Chondrocyte (in vitro differentiated cells): ENCODE measurements around the gene CNTNAP5. TPM values are rescaled to one million over a fixed set of nuclear protein-coding genes. Genes with fewer than 3 reads are reported as not detected.

Experiments
- DNase-seq: peaks from one replicate; pipeline ENCODE4 v3.0.0; 2021; ENCODE audit warnings: mixed read lengths, low spot score
- H3K27ac Mint-ChIP-seq: one replicate; pipeline ENCODE4 v1.8.0; 2021; ENCODE audit warnings: mild to moderate bottlenecking, moderate library complexity, mixed read lengths; ENCODE audit not compliant: unreplicated experiment
- H3K27me3 Mint-ChIP-seq: 2 replicates; pipeline ENCODE4 v1.8.0; 2021; ENCODE audit warnings: low read depth, mixed read lengths
- H3K36me3 Mint-ChIP-seq: 2 replicates; pipeline ENCODE4 v1.8.0; 2021; ENCODE audit warnings: low read depth, mixed read lengths
- H3K4me1 Mint-ChIP-seq: 2 replicates; pipeline ENCODE4 v1.8.0; 2021; ENCODE audit warnings: low read depth, mild to moderate bottlenecking, mixed read lengths
- H3K4me3 Mint-ChIP-seq: one replicate; pipeline ENCODE4 v1.8.0; 2021; ENCODE audit warnings: mild to moderate bottlenecking, moderate library complexity, mixed read lengths; ENCODE audit not compliant: unreplicated experiment
- H3K9me3 Mint-ChIP-seq: 2 replicates; pipeline ENCODE4 v1.8.0; 2021; ENCODE audit warnings: low read depth, mixed read lengths
- CTCF ChIP-seq: fragments of 200-600 bp; sonication (generic); IDR thresholded peaks from 2 replicates; pipeline ENCODE4 v1.5.0; 2021; ENCODE audit warnings: antibody characterized with exemption, mild to moderate bottlenecking, moderate library complexity
- total RNA-seq: library from RNA; stranded (reverse); gene quantifications from 3 replicates; pipeline ENCODE4 v1.2.1, GENCODE V29; 2021

CNTNAP5 gene
- total RNA-seq, 1 donor from 2014 or later = not detected

GRCh38 chr2:124923097-124923496, 898.0 kb downstream of the CNTNAP5 start:
- no peaks in the 10 kb centered on the region for H3K36me3 Mint-ChIP-seq
- H3K27me3 Mint-ChIP-seq = no peaks in the 10 kb centered on the region
- no peak overlapping the region for H3K27ac Mint-ChIP-seq
- no peaks in the 10 kb centered on the region for H3K4me1 Mint-ChIP-seq
- DNase-seq = no peak
- peaks cover 17% of the 10 kb centered on the region for H3K9me3 Mint-ChIP-seq
- no peak overlapping the region for H3K4me3 Mint-ChIP-seq
- TF ChIP-seq CTCF = no peak

GRCh38 chr2:124933883-124934282, 908.8 kb downstream of the CNTNAP5 start:
- no peak for DNase-seq
- Mint-ChIP-seq H3K4me3 (no peak overlapping the region), H3K27ac (no peak overlapping the region), H3K9me3 (peaks cover 11% of the 10 kb centered on the region), H3K36me3 (no peaks in the 10 kb centered on the region), H3K4me1 (no peaks in the 10 kb centered on the region), H3K27me3 (no peaks in the 10 kb centered on the region)
- no peak for TF ChIP-seq CTCF

- H3K36me3 Mint-ChIP-seq = no peaks in the 10 kb centered on the region
- no peak for DNase-seq
- no peaks in the 10 kb centered on the region for H3K27me3 Mint-ChIP-seq
- TF ChIP-seq CTCF = no peak
- H3K4me1 Mint-ChIP-seq = no peaks in the 10 kb centered on the region
- H3K9me3 Mint-ChIP-seq = peaks cover 2% of the 10 kb centered on the region
- H3K27ac Mint-ChIP-seq = no peak overlapping the region
- H3K4me3 Mint-ChIP-seq = no peak overlapping the region
These were observed 928.8 kb downstream of the CNTNAP5 start for GRCh38 chr2:124953921-124954320.

- Mint-ChIP-seq H3K4me1 (no peaks in the 10 kb centered on the region), H3K9me3 (peaks cover 5% of the 10 kb centered on the region), H3K4me3 (no peak overlapping the region), H3K27me3 (no peaks in the 10 kb centered on the region), H3K27ac (no peak overlapping the region), H3K36me3 (no peaks in the 10 kb centered on the region)
- no peak for DNase-seq
- no peak for TF ChIP-seq CTCF
These were observed 934.5 kb downstream of the CNTNAP5 start for GRCh38 chr2:124959581-124959980.

- no peak overlapping the region for H3K27ac Mint-ChIP-seq
- H3K36me3 Mint-ChIP-seq = no peaks in the 10 kb centered on the region
- TF ChIP-seq CTCF = no peak
- no peak for DNase-seq
- H3K4me1 Mint-ChIP-seq = no peaks in the 10 kb centered on the region
- H3K9me3 Mint-ChIP-seq = peaks cover 5% of the 10 kb centered on the region
- no peaks in the 10 kb centered on the region for H3K27me3 Mint-ChIP-seq
- H3K4me3 Mint-ChIP-seq = no peak overlapping the region
These were observed 936.0 kb downstream of the CNTNAP5 start for GRCh38 chr2:124961132-124961531.
